ENCODE measurements around the gene NECAB2.

Gene NECAB2

GRCh38 chr16:84050316-84050715 is 82.3 kb downstream of the NECAB2 start:
- Mint-ChIP-seq H3K4me3 (no peak overlapping the region), H3K9me3 (no peaks in the 10 kb centered on the region), H3K36me3 (ENCODE audit: low read depth) (peaks cover 20% of the 10 kb centered on the region), H3K27ac (no peak overlapping the region), H3K4me1 (ENCODE audit: low read depth) (no peaks in the 10 kb centered on the region), H3K27me3 (no peaks in the 10 kb centered on the region)

- Mint-ChIP-seq H3K36me3 (ENCODE audit: low read depth) (peaks cover 25% of the 10 kb centered on the region), H3K4me1 (ENCODE audit: low read depth) (no peaks in the 10 kb centered on the region), H3K27me3 (no peaks in the 10 kb centered on the region), H3K4me3 (no peak overlapping the region), H3K9me3 (no peaks in the 10 kb centered on the region), H3K27ac (no peak overlapping the region)
Measured at GRCh38 chr16:84052071-84052622, 84.1 kb downstream of the NECAB2 start.

Data from stimulated activated naive CD8-positive, alpha-beta T cell treated with anti-CD3 and anti-CD28 coated beads, Interleukin-15, Interleukin-2, amounts not matched to agents 100 ng/mL and 50 ng/mL, for 24 hours (primary cell).